H9 (cell line): ENCODE data around the gene DFFB. TPM values are rescaled to one million over a fixed set of nuclear protein-coding genes. Genes with fewer than 3 reads are reported as not detected.

ENCODE experiments used
- DNase-seq: peaks from one replicate; pipeline ENCODE4 v3.0.0-alpha.2; 2017
- H2AFZ ChIP-seq: one replicate; pipeline ENCODE4 v1.6.1; 2013; ENCODE audit warnings: mild to moderate bottlenecking, low read length, control low read depth, moderate library complexity
- H2AK5ac ChIP-seq: 2 replicates; pipeline ENCODE4 v1.6.1; 2013; ENCODE audit warnings: low read length, control low read depth, mixed read lengths; ENCODE audit not compliant: insufficient read length
- H2BK120ac ChIP-seq: one replicate; pipeline ENCODE4 v1.6.1; 2013; ENCODE audit warnings: low read depth, mild to moderate bottlenecking, low read length, control low read depth, inconsistent platforms; ENCODE audit not compliant: poor library complexity, severe bottlenecking
- H2BK12ac ChIP-seq: 2 replicates; pipeline ENCODE4 v1.6.1; 2013; ENCODE audit warnings: low read length, control low read depth, mixed read lengths, low read depth; ENCODE audit not compliant: insufficient read length
- H2BK15ac ChIP-seq: 2 replicates; pipeline ENCODE4 v1.6.1; 2013; ENCODE audit warnings: low read depth, low read length, control low read depth
- H2BK20ac ChIP-seq: one replicate; pipeline ENCODE4 v1.6.1; 2013; ENCODE audit warnings: low read depth, mild to moderate bottlenecking, low read length, control low read depth, inconsistent platforms; ENCODE audit not compliant: poor library complexity, severe bottlenecking
- H2BK5ac ChIP-seq: 2 replicates; pipeline ENCODE4 v1.6.1; 2013; ENCODE audit warnings: low read length, control low read depth, mixed read lengths; ENCODE audit not compliant: insufficient read length
- H3K14ac ChIP-seq: 2 replicates; pipeline ENCODE4 v1.6.1; 2013; ENCODE audit warnings: low read length, control low read depth; ENCODE audit not compliant: insufficient read depth
- H3K18ac ChIP-seq: 2 replicates; pipeline ENCODE4 v1.6.1; 2013; ENCODE audit warnings: low read depth, mild to moderate bottlenecking, mixed read lengths, low read length, control low read depth; ENCODE audit not compliant: insufficient read length
- H3K23ac ChIP-seq: 2 replicates; pipeline ENCODE4 v1.6.1; 2013; ENCODE audit warnings: low read length, control low read depth, mixed read lengths, low read depth; ENCODE audit not compliant: insufficient read length
- H3K23me2 ChIP-seq: 2 replicates; pipeline ENCODE4 v1.6.1; 2013; ENCODE audit warnings: low read depth, mild to moderate bottlenecking, mixed read lengths, low read length, control low read depth; ENCODE audit not compliant: insufficient read length, poor library complexity, severe bottlenecking
- H3K27ac ChIP-seq: 2 replicates; pipeline ENCODE4 v1.5.1; 2013; ENCODE audit warnings: low read length, control low read depth, mixed read lengths, low read depth; ENCODE audit not compliant: insufficient read length
- H3K27me3 ChIP-seq: 2 replicates; pipeline ENCODE4 v1.6.1; 2013; ENCODE audit warnings: low read length, control low read depth, inconsistent platforms; ENCODE audit not compliant: insufficient read depth
- H3K4ac ChIP-seq: 2 replicates; pipeline ENCODE4 v1.6.1; 2013; ENCODE audit warnings: low read depth, mild to moderate bottlenecking, control low read depth, inconsistent platforms, low read length, moderate library complexity
- H3K4me1 ChIP-seq: 2 replicates; pipeline ENCODE4 v1.6.1; 2013; ENCODE audit warnings: low read length, control low read depth, inconsistent platforms; ENCODE audit not compliant: insufficient read depth
- H3K4me2 ChIP-seq: 2 replicates; pipeline ENCODE4 v1.6.1; 2013; ENCODE audit warnings: low read length, control low read depth, mixed read lengths; ENCODE audit not compliant: insufficient read length, insufficient read depth
- H3K56ac ChIP-seq: 2 replicates; pipeline ENCODE4 v1.6.1; 2013; ENCODE audit warnings: low read depth, mild to moderate bottlenecking, mixed read lengths, low read length, control low read depth; ENCODE audit not compliant: insufficient read length
- H3K79me1 ChIP-seq: 2 replicates; pipeline ENCODE4 v1.6.1; 2013; ENCODE audit warnings: low read depth, mild to moderate bottlenecking, moderate library complexity, low read length, control low read depth, inconsistent platforms; ENCODE audit not compliant: insufficient read depth, poor library complexity, severe bottlenecking
- H3K79me2 ChIP-seq: 2 replicates; pipeline ENCODE4 v1.6.1; 2013; ENCODE audit warnings: low read length, control low read depth, inconsistent platforms; ENCODE audit not compliant: insufficient read depth
- H3K9ac ChIP-seq: 2 replicates; pipeline ENCODE4 v1.6.1; 2013; ENCODE audit warnings: low read length, control low read depth, mixed read lengths; ENCODE audit not compliant: insufficient read length; ENCODE audit errors: extremely low read depth
- H3K9me3 ChIP-seq: one replicate; pipeline ENCODE4 v1.6.1; 2013; ENCODE audit warnings: low read depth, low read length, inconsistent platforms; ENCODE audit not compliant: control insufficient read depth
- H3T11ph ChIP-seq: one replicate; pipeline ENCODE4 v1.6.1; 2013; ENCODE audit warnings: mild to moderate bottlenecking, low read length, control low read depth, inconsistent platforms
- H4K20me1 ChIP-seq: one replicate; pipeline ENCODE4 v1.6.1; 2013; ENCODE audit not compliant: control insufficient read depth, insufficient read length, insufficient read depth
- H4K5ac ChIP-seq: 2 replicates; pipeline ENCODE4 v1.6.1; 2013; ENCODE audit warnings: low read depth, mild to moderate bottlenecking, mixed read lengths, low read length, control low read depth; ENCODE audit not compliant: insufficient read length
- H4K8ac ChIP-seq: replicated peaks from 2 replicates; pipeline ENCODE4 v1.6.1; 2013; ENCODE audit warnings: low read length, control low read depth, mixed read lengths, low read depth; ENCODE audit not compliant: insufficient read length
- H4K91ac ChIP-seq: 2 replicates; pipeline ENCODE4 v1.6.1; 2013; ENCODE audit warnings: low read depth, mild to moderate bottlenecking, moderate library complexity, mixed read lengths, low read length, control low read depth; ENCODE audit not compliant: insufficient read length
- H3K27ac Mint-ChIP-seq, 3 experiments: 2 replicates in 2 of 3; 3 replicates in 1 of 3; pipeline ENCODE4 v1.8.0; 2020 to 2021; ENCODE audit warnings: mixed read lengths in 3 of 3, mild to moderate bottlenecking in 1 of 3, moderate library complexity in 1 of 3
- H3K27me3 Mint-ChIP-seq: 2 replicates; pipeline ENCODE4 v1.8.0; 2021; ENCODE audit warnings: low read depth, mild to moderate bottlenecking, moderate library complexity, mixed read lengths
- H3K36me3 Mint-ChIP-seq, 3 experiments: 2 replicates in 2 of 3; 3 replicates in 1 of 3; pipeline ENCODE4 v1.8.0; 2020 to 2021; ENCODE audit warnings: low read depth in 3 of 3, mixed read lengths in 3 of 3; ENCODE audit not compliant: insufficient read depth in 1 of 3
- H3K4me1 Mint-ChIP-seq, 2 experiments: 2 replicates each; pipeline ENCODE4 v1.8.0; 2020; ENCODE audit warnings: mixed read lengths in 2 of 2
- H3K4me3 Mint-ChIP-seq, 2 experiments: 2 replicates in 1 of 2; 3 replicates in 1 of 2; pipeline ENCODE4 v1.8.0; 2020 to 2021; ENCODE audit warnings: mild to moderate bottlenecking in 2 of 2, mixed read lengths in 2 of 2, moderate library complexity in 1 of 2
- H3K9me3 Mint-ChIP-seq, 2 experiments: 2 replicates in 1 of 2; 3 replicates in 1 of 2; pipeline ENCODE4 v1.8.0; 2020; ENCODE audit warnings: mild to moderate bottlenecking in 2 of 2, mixed read lengths in 2 of 2, moderate library complexity in 1 of 2
- CTCF ChIP-seq: fragments of 200-600 bp; sonication (generic); conservative IDR thresholded peaks from 3 replicates; pipeline ENCODE4 v1.8.0; 2021; ENCODE audit warnings: antibody characterized with exemption, mild to moderate bottlenecking
- WGBS: extraction: QIAGEN DNeasy Blood & Tissue Kit; methylation state at CpG from one replicate; pipeline ENCODE4 v1.1.7; 2013; ENCODE audit warnings: missing lambda C conversion rate, low lambda C conversion rate, mixed read lengths; ENCODE audit not compliant: insufficient read length; ENCODE audit errors: extremely low coverage; 5-methylcytosine and 5-hydroxymethylcytosine counted together
- total RNA-seq: library from RNA; stranded (reverse); gene quantifications from 2 replicates; pipeline ENCODE4 v1.2.1, GENCODE V29; 2021

DFFB gene
- total RNA-seq, 1 experiment from 2014 or later: 9.7 TPM

- no peak overlapping the region for H2AK5ac ChIP-seq
- H4K20me1 ChIP-seq: no peaks in the 10 kb centered on the region
- H3T11ph ChIP-seq: no peak overlapping the region
- H2AFZ ChIP-seq: no peak overlapping the region
- H3K56ac ChIP-seq: no peak overlapping the region
- WGBS: no CpG with 5 or more reads among the region's 15 CpGs
- Mint-ChIP-seq H3K4me1 (0 out of 4 replicates have a peak, but pooled peaks cover 0 to 2% of the 10 kb centered on the region in 2 experiments), H3K9me3 (no peaks in the 10 kb centered on the region), H3K4me3 (no peak overlapping the region), H3K27me3 (no peaks in the 10 kb centered on the region), H3K27ac (no peak overlapping the region), H3K36me3 (peaks cover 6 to 47% (median 26%) of the 10 kb centered on the region in 3 experiments; a peak in 6 of 7 replicates)
- no peak overlapping the region for H3K23ac ChIP-seq
- no peaks in the 10 kb centered on the region for H3K27me3 ChIP-seq
- no peak overlapping the region for H3K4ac ChIP-seq
- H4K8ac ChIP-seq: no peak overlapping the region
- H3K23me2 ChIP-seq: no peaks in the 10 kb centered on the region
- H4K5ac ChIP-seq: no peak overlapping the region
- H2BK20ac ChIP-seq: no peak overlapping the region
- H3K4me2 ChIP-seq: no peak overlapping the region
- H3K9me3 ChIP-seq: no peaks in the 10 kb centered on the region
- no peak overlapping the region for H4K91ac ChIP-seq
- H2BK120ac ChIP-seq: no peak overlapping the region
- no peaks in the 10 kb centered on the region for H3K4me1 ChIP-seq
- no peaks in the 10 kb centered on the region for H3K79me2 ChIP-seq
- H3K27ac ChIP-seq: no peak overlapping the region
- no peak overlapping the region for H3K9ac ChIP-seq
- no peak for DNase-seq
- no peak overlapping the region for H2BK12ac ChIP-seq
- H3K79me1 ChIP-seq: no peaks in the 10 kb centered on the region
- no peak overlapping the region for H3K18ac ChIP-seq
- H2BK5ac ChIP-seq: no peak overlapping the region
- H3K14ac ChIP-seq: no peak overlapping the region
- H2BK15ac ChIP-seq: no peak overlapping the region
- TF ChIP-seq CTCF: no peak
Observed at GRCh38 chr1:3825356-3825755, 31.9 kb upstream of the DFFB start.
